Hematopoietic multipotent progenitor cell treated with erythropoietin and hydrocortisone succinate and interleukin-3 and kit ligand, for 15 days (in vitro differentiated cells): ENCODE measurements around the gene CD180.

Source experiments
- DNase-seq: peaks from one replicate; pipeline ENCODE4 v3.0.0-alpha.2; 2015; ENCODE audit warnings: low spot score

CD180 gene

DNA sequence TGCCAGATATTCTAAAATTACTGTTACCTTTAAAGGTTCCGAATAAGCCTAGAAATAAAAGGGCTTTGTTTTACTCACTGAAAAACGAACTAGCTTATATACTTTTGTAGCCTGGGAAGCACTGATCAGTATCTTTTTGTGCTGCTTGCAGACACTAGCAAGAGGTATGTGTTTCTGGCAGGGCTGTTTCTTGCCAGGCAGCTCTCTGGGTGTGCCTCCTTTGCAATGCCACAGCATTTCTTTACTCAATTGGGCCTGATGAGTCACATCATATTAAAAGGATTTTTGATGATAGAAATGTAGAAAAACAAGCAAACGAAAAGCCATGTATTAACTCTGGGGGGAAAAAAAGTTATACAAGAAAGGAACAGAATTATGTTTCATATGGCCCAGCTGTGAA lies 35.6 kb downstream of the CD180 start:
- no peak for DNase-seq

DNA sequence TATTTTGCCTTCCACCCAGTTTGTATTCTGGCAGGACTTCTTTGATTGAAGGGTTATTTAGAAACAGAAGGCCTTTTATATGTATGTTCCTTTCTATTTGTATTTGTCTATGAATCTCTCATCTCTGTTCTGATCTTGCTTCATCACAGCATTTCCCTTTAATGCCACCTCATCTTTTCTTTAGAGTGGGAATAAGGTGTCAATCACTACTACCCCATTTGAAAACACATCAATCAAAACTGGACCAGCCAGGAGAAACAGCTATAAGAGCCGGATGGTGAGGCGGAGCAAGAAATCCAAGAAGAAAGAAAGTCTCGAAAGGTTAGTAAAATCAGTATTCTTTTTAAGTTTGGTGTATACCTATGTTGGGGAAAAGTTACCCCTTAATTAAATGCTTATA lies 36.3 kb downstream of the CD180 start:
- DNase-seq: no peak

DNA sequence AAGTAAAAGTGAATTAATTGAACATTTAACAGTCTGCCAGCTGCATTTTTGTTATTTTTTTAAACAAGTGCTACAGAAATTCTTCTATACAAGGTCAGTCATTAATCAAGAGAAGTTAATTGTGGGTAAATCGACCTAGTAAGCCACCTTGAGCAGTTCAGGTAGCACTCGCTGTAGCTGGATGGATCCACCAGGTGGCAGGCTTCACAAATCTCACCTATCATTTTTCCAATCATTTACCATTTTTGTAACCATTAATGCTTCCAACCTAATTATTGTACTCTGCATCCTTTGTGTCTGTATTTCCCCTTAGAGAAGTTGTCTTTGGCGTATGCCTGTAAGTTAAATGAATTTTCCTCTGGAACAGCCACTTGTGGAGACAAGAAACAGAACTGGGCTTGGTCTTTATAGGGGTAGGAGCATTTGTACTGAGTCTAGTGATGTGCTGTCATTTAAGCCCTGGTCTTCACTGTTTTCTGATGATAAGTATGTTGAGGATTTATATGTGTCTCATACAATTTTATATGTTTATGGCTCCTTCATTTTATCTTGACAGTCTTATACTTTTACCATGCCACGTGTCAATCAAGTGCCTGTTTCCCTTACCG lies 39.5 kb downstream of the CD180 start:
- DNase-seq: peak; percentile 29

DNA sequence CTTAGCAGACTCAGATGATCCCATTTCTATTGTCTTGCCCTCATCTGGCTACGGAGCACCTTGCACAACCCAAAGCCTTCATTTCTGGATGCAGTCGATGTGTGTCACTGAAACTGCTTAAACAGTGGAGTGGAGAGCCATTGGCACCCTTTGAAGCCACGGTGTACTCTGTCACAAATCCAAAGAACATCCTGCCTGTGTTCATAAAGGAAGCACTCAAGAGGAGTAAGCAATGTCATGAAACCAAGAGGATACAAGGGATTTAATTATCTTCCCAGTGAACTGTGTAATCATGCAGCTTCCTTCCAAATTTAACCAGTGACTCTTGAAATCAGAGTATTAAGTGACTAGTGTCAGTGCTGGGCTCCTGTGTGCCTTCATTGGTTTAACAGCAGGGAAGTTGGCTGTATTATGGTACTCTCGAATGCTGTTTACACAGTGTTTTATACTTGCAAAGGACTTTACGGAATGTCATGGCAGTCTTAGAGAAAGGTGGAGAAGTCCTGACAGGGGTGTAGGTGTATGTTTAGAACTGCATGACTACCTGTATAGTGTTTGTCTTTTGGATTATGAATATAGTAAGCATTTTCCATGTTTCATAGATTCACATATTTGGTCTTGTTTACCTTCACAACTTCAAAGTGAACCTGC lies 41.9 kb downstream of the CD180 start:
- DNase-seq: no peak

DNA sequence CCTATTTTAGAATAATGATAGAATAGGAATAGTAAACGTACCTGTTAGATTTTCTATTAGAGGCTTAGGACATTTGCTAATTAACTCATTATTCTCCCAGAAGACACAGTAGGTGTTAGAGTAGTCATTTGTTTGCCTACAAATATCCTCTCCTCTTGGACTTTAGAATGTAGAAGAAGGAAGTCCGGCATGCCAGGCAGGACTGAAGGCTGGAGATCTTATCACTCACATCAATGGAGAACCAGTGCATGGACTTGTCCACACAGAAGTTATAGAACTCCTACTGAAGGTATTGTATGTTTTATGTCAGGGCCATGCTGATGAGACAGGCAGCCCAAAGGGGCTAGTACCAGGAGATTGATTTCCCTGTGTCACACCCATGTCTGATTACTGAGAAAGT lies 43.3 kb downstream of the CD180 start:
- no peak for DNase-seq

DNA sequence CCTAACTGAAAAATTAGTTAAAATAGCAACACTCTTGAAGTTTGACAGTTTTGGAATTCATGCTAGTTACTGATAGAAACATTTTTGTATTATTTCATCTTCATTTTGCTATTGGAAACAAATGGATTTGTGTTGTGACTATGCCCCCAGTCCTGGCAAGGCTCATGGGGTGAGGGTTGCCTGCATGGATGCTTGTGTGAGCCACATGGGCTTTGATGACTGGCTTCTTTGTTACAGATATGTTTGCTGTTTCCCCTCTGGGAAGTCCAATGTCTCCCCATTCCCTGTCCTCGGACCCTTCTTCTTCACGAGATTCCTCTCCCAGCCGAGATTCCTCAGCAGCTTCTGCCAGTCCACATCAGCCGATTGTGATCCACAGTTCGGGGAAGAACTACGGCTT lies 44.2 kb downstream of the CD180 start:
- no peak for DNase-seq

DNA sequence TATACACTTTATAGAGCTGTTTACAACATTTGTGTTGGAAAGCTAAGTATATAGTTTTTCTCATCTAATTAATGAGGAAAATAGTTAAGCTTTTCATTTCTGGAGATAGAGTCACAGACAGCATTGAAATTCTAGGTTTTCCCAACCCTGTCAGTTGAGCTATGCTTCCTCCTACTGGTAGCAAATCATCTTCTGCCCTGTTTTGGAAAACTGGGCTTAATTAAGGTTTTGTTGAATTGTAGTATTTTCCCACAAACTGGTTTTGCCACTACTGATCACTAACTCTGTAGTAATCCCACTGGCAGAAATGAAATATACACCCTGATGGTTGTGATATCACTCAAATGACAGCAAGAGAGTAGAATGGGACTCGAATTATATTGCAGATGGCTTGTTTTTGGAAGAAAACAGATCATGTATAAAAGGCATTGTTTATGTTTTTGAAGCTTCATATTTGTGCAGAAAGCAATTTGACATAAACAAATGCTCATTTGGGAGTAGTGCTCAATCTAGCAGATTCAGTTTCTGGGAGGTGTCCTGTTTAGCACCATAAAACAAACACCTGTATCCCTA lies 46.6 kb downstream of the CD180 start:
- DNase-seq: no peak

DNA sequence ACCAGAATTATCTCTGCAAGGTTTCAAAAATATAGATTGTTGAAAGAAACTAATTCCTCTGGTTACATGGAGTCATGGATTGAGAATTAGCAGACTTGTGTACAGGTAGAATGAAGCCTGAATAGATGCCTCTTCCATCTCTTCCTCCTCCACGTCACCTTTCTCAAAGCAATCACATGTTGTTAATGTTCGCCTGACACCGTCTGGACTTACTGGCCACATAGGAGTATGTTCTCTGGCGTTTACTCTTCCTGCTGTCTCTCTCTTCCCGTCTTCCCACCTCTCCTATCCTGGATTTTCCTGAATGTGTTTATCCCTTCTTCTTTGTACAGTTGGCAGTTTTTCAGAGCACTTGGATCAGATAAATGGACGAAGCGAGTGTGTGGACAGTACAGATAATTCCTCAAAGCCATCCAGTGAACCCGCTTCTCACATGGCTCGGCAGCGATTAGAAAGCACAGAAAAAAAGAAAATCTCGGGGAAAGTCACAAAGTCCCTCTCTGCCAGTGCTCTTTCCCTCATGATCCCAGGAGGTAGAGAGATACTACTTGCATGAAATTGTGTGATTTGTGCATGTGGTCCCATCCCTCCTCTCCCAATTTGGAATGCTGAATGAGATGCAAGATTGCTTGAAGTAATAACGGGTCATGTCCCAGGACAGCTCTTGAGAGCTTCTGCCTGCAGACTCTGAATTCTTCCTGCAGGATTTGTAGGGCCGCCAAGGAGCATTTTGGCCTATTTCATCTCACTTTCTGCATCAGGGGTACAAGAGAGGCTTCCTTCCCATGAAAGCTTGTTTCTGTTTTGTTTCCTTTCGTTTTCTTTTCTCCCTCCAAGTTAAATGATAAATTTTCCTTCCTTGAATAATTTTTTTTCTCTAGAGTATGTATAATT lies 47.3 kb downstream of the CD180 start:
- DNase-seq: no peak

DNA sequence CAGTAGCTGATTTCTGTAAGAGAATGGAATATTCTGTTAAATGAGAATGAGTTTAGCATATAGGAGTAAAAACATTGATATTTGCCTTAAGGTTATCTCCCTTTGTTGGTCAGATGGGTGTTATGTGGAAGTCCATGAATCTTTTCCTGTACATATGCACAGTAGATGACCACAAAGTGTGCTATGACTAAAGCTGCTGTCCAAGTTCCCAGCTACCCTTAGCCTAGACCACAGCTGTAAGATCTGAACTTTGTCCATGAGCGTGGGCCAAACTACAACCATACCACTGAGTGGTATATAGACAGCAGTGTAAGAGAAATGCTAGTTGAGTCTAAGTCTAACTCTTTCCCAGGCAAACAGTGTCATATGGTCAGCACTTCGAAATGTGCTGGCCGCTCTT lies 48.8 kb downstream of the CD180 start:
- DNase-seq: no peak

DNA sequence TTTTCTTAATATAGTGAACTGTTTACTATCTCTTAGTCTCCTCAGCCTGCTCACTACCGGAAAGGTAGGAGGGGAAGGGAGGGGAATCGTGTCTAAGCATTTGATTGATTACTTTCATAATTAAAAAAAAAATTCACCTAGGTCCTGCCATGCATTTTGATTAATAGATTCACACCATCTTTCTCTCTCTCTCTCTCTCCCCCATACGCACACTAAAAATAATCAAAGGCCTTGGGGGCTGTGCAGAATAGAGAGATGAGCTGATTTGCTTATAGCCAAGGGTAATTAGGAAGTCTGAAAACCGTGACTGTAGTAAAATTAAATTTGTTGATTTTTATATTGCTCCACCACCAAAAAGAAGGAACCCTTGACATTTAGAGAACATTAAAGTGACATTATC lies 49.6 kb downstream of the CD180 start:
- no peak for DNase-seq

DNA sequence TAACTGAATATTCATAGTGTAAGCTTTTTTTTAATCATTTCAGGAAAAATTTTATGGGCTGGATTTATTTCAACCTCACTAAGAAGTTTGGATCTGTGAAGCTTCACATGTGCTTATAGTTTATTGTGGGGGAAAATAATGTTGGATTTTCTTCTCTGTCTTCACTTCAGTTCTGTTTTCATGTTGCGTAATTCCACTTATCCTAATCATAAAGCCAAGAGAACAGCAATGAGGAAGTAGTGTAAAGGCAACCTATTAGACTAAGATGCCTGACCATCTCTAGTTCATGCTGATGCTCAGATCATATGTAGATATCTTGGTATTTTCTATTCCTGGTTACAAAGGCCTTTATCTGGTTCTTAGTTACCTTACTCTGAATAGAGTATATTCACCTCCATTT lies 50.0 kb downstream of the CD180 start:
- no peak for DNase-seq

DNA sequence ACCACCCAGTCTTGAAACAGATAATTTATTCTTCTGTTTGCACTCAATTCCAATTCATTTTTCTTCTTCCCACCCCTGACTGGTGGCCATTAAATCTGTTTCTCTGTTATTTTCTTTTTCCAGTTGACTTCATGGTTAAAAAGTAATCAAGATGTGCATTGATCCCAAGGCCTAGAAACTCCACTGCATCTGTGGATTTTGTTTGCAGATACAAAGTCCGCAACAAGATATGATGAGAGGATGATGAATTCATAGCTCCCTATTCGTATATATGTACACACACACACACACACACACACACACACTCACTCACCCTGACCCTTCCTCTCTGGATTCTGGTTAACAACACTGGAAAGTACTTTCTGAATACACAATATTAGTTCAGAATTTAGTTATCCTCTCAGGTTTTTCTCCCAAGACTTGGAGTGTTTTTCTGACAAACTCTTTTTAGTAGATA lies 52.4 kb downstream of the CD180 start:
- no peak for DNase-seq

DNA sequence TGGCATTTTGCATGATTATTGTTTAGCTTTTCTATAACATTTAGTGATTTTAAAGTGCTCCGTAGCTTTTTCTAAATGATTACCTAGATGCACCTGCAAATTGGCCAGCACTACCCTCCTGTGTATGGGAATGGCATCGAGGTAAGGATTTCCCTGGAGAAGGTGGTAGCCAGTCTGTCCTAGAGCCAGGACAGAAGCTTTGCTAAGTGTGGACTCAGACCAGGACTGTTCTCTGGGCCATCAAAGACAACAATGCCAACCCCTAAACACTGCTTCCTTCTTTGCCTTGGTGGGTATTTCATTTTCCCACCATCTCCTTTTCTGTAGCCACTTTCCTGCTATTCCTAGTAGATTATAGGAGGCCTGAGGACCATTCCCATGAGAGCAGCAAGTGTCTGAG lies 53.0 kb downstream of the CD180 start:
- no peak for DNase-seq

DNA sequence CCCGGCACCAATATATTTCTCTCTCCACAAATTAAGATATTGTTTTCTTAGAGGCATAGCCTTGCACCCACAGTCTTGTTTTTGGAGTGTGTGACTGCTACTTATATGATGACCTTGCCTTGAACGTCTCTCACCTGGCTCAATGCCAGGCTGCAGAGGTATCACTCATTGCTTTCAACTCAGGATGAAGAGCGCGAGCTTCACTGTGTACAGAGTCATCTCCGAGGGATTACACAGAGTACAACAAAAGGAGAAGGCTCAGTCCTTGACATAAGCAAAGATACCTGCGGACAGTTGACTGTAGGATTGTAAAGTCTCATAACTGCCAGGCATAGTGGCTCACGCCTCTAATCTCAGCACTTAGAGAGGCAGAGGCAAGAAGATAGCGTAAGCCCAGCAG lies 53.8 kb downstream of the CD180 start:
- DNase-seq: no peak

DNA sequence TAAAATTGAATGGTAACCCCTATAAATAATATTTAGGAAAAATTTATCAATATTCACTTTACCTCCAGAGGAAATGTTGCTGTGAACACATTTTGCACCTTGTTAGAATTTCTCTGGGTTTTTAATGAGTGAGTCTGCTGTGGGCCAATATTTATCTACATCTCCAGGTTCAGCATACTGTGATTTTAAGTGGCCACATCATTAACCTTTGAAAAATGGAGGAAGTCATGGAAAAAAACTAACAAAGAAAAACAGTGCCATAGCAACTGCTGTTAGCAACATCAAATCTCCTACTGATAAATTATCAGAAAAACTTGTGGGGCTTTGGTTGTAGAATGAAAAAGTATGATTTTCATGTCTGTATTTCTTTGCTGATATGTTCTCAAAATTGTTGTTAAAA lies 55.0 kb downstream of the CD180 start:
- no peak for DNase-seq

DNA sequence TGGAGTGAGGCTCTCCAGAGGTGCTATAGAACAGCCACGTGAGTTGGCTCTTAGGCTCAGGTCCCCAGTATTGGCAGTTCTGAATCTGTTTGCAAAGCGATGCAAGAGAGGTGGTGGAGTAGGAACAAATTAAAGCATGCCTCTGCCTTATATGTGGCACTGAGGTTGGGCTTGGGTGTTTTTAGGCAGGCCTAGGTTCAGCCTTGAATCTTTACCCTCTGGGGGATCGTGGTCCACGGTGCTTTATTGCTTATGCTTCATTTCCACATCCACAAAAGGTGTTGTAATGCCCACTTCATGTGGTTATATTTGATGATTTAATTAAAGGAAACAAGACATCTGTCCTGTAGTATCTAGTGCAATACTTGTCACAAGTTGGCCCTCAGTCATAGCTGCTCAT lies 56.2 kb downstream of the CD180 start:
- DNase-seq: no peak

DNA sequence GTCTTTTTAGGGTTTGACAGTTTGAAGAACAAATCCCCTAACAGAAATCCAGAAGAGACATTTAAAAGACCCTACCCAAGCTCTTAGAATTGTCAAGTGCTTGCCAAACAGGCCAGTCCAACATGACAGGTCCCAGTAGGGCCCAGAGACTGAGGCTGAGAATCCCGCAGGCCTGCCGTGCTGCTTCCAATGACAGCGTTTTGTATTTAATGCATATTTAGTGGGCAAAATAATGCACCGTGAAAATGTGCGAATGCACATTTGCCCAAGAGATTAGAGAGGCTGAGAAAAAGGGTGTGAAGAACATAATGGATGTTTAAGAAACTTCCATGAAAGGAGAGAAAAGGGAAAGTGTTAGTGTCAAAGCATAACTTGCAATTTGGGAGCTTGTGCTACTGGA lies 57.6 kb downstream of the CD180 start:
- no peak for DNase-seq

DNA sequence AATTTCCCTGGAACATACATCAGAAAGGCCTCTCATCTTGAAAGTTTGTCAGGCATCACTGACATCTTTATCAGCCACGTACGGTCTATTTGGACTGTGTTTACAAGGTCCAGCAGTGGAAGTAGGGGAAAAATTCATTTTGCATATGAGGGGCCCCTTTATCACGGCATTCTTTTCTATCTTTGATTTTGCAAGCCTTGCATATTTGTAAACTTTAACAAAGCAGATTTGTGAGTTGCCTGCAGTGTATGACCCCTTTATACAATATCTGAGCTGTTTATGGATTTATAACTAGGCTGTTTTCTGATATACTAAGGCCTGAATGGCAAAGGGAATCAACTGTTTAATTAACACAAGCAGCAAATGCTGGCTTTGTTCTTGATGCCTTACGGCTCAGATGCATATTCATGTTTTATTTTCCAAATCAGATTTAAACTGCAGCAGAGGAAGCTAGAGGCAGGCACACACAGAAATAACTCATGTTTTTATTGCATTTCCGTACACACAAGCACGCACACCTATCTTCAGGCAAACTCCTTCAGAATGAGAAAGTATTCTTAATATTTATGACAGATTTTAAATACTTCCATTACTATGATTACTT lies 61.1 kb downstream of the CD180 start:
- DNase-seq: no peak

DNA sequence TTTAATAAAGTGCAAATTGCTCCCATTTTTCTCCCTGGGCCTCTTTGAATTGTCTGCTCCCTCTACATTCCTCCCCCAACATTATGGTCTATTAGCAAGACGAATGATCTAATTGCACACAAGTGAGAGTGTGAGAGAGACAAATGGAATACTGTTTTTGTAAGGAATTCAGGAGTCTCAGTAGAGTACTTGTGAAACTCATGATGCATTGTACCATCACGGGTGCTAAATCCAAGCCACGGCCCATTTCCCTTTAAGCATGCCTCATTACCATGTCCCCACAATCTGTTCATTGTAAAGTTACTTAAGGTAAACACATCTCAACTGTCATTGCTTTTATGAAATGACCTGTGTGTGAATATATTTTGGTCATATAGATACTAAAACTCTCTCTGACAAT lies 62.8 kb downstream of the CD180 start:
- no peak for DNase-seq

DNA sequence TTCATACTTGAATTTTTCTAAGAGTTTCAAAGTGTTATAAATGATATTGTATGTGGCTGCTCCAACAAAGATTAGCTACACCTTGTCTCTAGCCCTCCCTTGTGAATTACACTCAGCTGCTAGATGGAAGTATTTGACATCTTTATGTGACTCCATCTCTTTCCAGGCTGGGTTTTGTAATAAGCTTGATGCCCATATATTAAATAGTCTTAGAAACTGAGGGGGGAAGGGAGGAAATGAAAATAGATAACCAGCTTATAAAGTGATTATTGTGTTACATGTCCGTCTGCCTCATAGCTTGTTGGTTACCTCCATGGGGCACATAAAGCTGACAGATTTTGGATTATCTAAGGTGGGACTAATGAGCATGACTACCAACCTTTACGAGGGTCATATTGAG lies 63.4 kb downstream of the CD180 start:
- no peak for DNase-seq

DNA sequence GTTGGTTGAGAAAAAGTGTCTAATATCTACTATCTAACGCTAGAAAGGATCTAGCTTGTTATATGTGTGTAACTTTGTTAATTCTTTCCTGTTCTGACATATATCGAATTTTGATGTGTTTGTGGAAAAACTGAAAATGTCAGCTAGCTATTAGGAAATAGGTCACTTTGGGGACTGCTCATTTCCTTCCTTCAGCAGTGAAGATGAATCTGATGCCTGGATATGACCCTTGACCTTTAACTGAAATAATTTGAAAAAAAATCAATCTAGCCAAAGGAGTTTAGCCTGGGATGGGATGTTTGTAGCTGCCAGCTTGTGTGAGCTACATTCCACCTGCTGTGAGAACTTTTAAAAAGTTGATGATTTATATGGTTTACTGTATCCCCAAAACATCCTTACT lies 66.8 kb downstream of the CD180 start:
- DNase-seq: no peak
